Measurements from ENCODE around the gene DNAH2.

DNA sequence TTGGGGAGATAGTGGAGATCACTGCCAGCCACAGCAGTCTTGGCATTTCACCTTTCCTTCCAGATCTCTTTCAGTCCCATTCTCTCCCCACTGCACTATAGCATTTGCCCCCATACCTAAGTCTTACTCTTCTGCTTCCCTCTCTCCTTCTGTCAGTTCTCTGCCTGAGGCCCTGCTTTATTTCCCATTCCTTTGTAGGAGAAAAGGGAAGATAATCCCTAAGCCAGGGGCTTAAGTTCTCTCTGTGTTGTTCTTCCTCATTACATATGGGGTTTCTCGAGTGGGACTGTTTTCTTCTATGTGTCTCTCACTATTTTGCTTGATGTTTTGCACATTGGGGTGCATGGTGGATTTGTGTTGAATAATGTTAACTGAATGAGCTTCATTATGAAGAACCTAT lies 122.9 kb downstream of the DNAH2 start:
- TF ChIP-seq YY1 (IDR thresholded peaks at IDR 0.05; ENCODE audit: insufficient read depth, insufficient read length), result no peak
- no peak for TF ChIP-seq SUZ12 (IDR thresholded peaks at IDR 0.05; ENCODE audit: extremely low read depth, insufficient read depth, insufficient read length)
- TF ChIP-seq ZNF274 (IDR thresholded peaks at IDR 0.05; ENCODE audit: low read depth, low read length), result no peak

All from NT2/D1 (cell line).